HepG2 (cell line): ENCODE results near the gene FAM118B. TPM values are rescaled to one million over a fixed set of nuclear protein-coding genes. Genes with fewer than 3 reads are reported as not detected.

Experiments
- ARNT ChIP-seq: fragments of 450-650 bp; IDR thresholded peaks from 2 replicates; pipeline ENCODE4 v1.6.1; 2017
- ATF5 ChIP-seq: sonication (generic); formaldehyde crosslinking; IDR thresholded peaks from 2 replicates; pipeline ENCODE4 v1.4.0; 2020; ENCODE audit warnings: mild to moderate bottlenecking, low read depth, missing genetic modification reagents
- BCL3 ChIP-seq: sonication (generic); formaldehyde crosslinking; IDR thresholded peaks from 2 replicates; pipeline ENCODE4 v1.5.1; 2020; ENCODE audit warnings: mild to moderate bottlenecking, missing genetic modification reagents, moderate library complexity
- DNMT3B ChIP-seq: conservative IDR thresholded peaks from 2 replicates; pipeline ENCODE4 v1.6.1; 2016; ENCODE audit warnings: missing biosample characterization, control low read depth
- IRF9 ChIP-seq: sonication (generic); formaldehyde crosslinking; IDR thresholded peaks from 2 replicates; pipeline ENCODE4 v1.8.0; 2022; ENCODE audit warnings: missing genetic modification reagents, mild to moderate bottlenecking, borderline replicate concordance
- MAFK ChIP-seq, 2 experiments: IDR thresholded peaks in 1 of 2; conservative IDR thresholded peaks in 1 of 2; 2 replicates each; pipeline ENCODE4 v1.6.1; 2011; ENCODE audit warnings: improper control_type of control experiment in 2 of 2, low read length in 2 of 2
- MATR3 ChIP-seq: sonication (generic); formaldehyde crosslinking; IDR thresholded peaks from 2 replicates; pipeline ENCODE4 v1.4.0; 2020; ENCODE audit warnings: missing genetic modification reagents
- MLLT10 ChIP-seq: sonication (generic); formaldehyde crosslinking; IDR thresholded peaks from 2 replicates; pipeline ENCODE4 v1.4.0; 2020; ENCODE audit warnings: missing genetic modification reagents
- NR1H2 ChIP-seq: sonication (generic); formaldehyde crosslinking; IDR thresholded peaks from 2 replicates; pipeline ENCODE4 v1.8.1; 2022; ENCODE audit warnings: low read depth, missing genetic modification reagents, borderline replicate concordance
- REXO4 ChIP-seq: sonication (generic); formaldehyde crosslinking; IDR thresholded peaks from 2 replicates; pipeline ENCODE4 v1.8.0; 2022; ENCODE audit warnings: missing genetic modification reagents, mild to moderate bottlenecking, borderline replicate concordance
- SIN3A ChIP-seq: IDR thresholded peaks from 2 replicates; pipeline ENCODE4 v1.6.1; 2011; ENCODE audit warnings: low read depth, mild to moderate bottlenecking, control low read depth, low read length, borderline replicate concordance
- SMARCE1 ChIP-seq: fragments of 450-650 bp; IDR thresholded peaks from 2 replicates; pipeline ENCODE4 v1.6.1; 2017; ENCODE audit warnings: borderline replicate concordance
- SNAI1 ChIP-seq: sonication (generic); formaldehyde crosslinking; IDR thresholded peaks from 2 replicates; pipeline ENCODE4 v1.5.0; 2020; ENCODE audit warnings: mild to moderate bottlenecking, missing genetic modification reagents, borderline replicate concordance
- SP5 ChIP-seq: IDR thresholded peaks from 2 replicates; pipeline ENCODE4 v1.6.1; 2016; ENCODE audit warnings: low read depth, borderline replicate concordance
- U2AF1 ChIP-seq: fragments of 200-400 bp; formaldehyde crosslinking; optimal IDR thresholded peaks from 2 replicates; pipeline ENCODE3; 2017; ENCODE audit warnings: mild to moderate bottlenecking, low read depth, low read length
- ZBTB8A ChIP-seq: sonication (generic); formaldehyde crosslinking; IDR thresholded peaks from 2 replicates; pipeline ENCODE4 v1.4.0; 2020; ENCODE audit warnings: mild to moderate bottlenecking, low read depth, missing genetic modification reagents, borderline replicate concordance
- ZFP91 ChIP-seq: sonication (generic); formaldehyde crosslinking; IDR thresholded peaks from 2 replicates; pipeline ENCODE4 v1.9.0; 2022; ENCODE audit warnings: missing genetic modification reagents, mild to moderate bottlenecking, borderline replicate concordance
- ZMYM2 ChIP-seq: sonication (generic); formaldehyde crosslinking; IDR thresholded peaks from 2 replicates; pipeline ENCODE4 v1.8.0; 2022; ENCODE audit warnings: mild to moderate bottlenecking, missing genetic modification reagents
- ZNF333 ChIP-seq: sonication (generic); formaldehyde crosslinking; IDR thresholded peaks from 2 replicates; pipeline ENCODE4 v1.4.0; 2020; ENCODE audit warnings: mild to moderate bottlenecking, missing genetic modification reagents, borderline replicate concordance
- ZNF343 ChIP-seq: sonication (generic); formaldehyde crosslinking; IDR thresholded peaks from 2 replicates; pipeline ENCODE4 v1.4.0; 2020; ENCODE audit warnings: mild to moderate bottlenecking, missing genetic modification reagents
- ZNF557 ChIP-seq: sonication (generic); formaldehyde crosslinking; IDR thresholded peaks from 2 replicates; pipeline ENCODE4 v1.4.0; 2020; ENCODE audit warnings: missing genetic modification reagents
- ZNF703 ChIP-seq: sonication (generic); formaldehyde crosslinking; IDR thresholded peaks from 2 replicates; pipeline ENCODE4 v1.5.1; 2020; ENCODE audit warnings: missing genetic modification reagents, mild to moderate bottlenecking, moderate library complexity, borderline replicate concordance
- ZNF772 ChIP-seq: sonication (generic); formaldehyde crosslinking; IDR thresholded peaks from 2 replicates; pipeline ENCODE4 v1.5.0; 2020; ENCODE audit warnings: mild to moderate bottlenecking, missing genetic modification reagents
- ZNF782 ChIP-seq: sonication (generic); formaldehyde crosslinking; IDR thresholded peaks from 2 replicates; pipeline ENCODE4 v1.4.0; 2020; ENCODE audit warnings: missing genetic modification reagents, mild to moderate bottlenecking, borderline replicate concordance
- ZSCAN25 ChIP-seq: sonication (generic); formaldehyde crosslinking; IDR thresholded peaks from 2 replicates; pipeline ENCODE4 v1.8.0; 2022; ENCODE audit warnings: mild to moderate bottlenecking, missing genetic modification reagents
- polyA plus RNA-seq, 8 experiments: library from polyadenylated mRNA; depleted of rRNA in 3 of 8; stranded (reverse) in 7 of 8; unstranded in 1 of 8; fragments of >200 nt; fragmentation: Illumina TruSeq in 4 of 8; extraction: Trizol in 4 of 8; gene quantifications; 2 replicates each; pipeline versions ENCODE4 v1.2.1 to v1.2.3, GENCODE V29; 2011 to 2016; ENCODE audit warnings: low read depth in 4 of 8, missing spikeins in 1 of 8, mixed read lengths in 1 of 8; ENCODE audit not compliant: insufficient read depth in 1 of 8
- total RNA-seq, 5 experiments: library from RNA; depleted of rRNA; stranded (reverse); fragments of >200 nt; fragmentation: Illumina TruSeq; extraction: Trizol; gene quantifications; 2 replicates each; pipeline ENCODE4 v1.2.3, GENCODE V29; 2016; ENCODE audit warnings: low read depth in 1 of 5

FAM118B gene
- total and polyA plus RNA-seq, 2 of the 13 experiments (the other 11 are each of a cell fraction or from before 2014, with no cell fraction given) = 10.2 to 25.7 TPM

- no peak for TF ChIP-seq REXO4 (CRISPR knock-in tag)
- TF ChIP-seq ZNF772 (CRISPR knock-in tag) = peak; percentile 59; the same call in 1 of the 2 replicates
- TF ChIP-seq ZNF782 (CRISPR knock-in tag) = peak; percentile 14; the same call in 1 of the 2 replicates
- no peak for TF ChIP-seq ATF5 (CRISPR knock-in tag)
- TF ChIP-seq NR1H2 (CRISPR knock-in tag) = no peak
- TF ChIP-seq ZNF333 (CRISPR knock-in tag) = peak; percentile 31; the same call in 1 of the 2 replicates
- no peak for TF ChIP-seq MAFK (conservative IDR thresholded peaks at IDR 0.05 in 1 of 2, IDR thresholded peaks at IDR 0.05 in 1 of 2; ENCODE audit: low read length in 2 of 2)
- TF ChIP-seq SIN3A = peak; percentile 72
- TF ChIP-seq MATR3 (CRISPR knock-in tag) = no peak
- no peak for TF ChIP-seq U2AF1
- TF ChIP-seq SMARCE1 = no peak
- no peak for TF ChIP-seq ARNT
- TF ChIP-seq ZBTB8A (CRISPR knock-in tag) = no peak
- no peak for TF ChIP-seq ZNF703 (CRISPR knock-in tag)
- peak; percentile 71; the same call in 1 of the 2 replicates for TF ChIP-seq ZNF557 (CRISPR knock-in tag)
- peak; percentile 54; the same call in 1 of the 2 replicates for TF ChIP-seq ZNF343 (CRISPR knock-in tag)
- no peak for TF ChIP-seq MLLT10 (CRISPR knock-in tag)
- peak; percentile 81; the same call in 1 of the 2 replicates for TF ChIP-seq SP5
- TF ChIP-seq IRF9 (CRISPR knock-in tag) = peak; percentile 13; the same call in 1 of the 2 replicates
- TF ChIP-seq BCL3 (CRISPR knock-in tag) = peak; percentile 19
- TF ChIP-seq ZMYM2 (CRISPR knock-in tag) = no peak
- peak; percentile 88 for TF ChIP-seq SNAI1 (CRISPR knock-in tag)
- TF ChIP-seq DNMT3B (CRISPR knock-in tag) = 0 out of 2 replicates have a peak, but pooled peaks have one; percentile 19
- peak; percentile 49; the same call in 1 of the 2 replicates for TF ChIP-seq ZSCAN25
- peak; percentile 92; the same call in 1 of the 2 replicates for TF ChIP-seq ZFP91 (CRISPR knock-in tag)
Observed at GRCh38 chr11:126211236-126212088, at the start of gene FAM118B, which contains the start of gene RPUSD4 (continued).
